CD14-positive monocyte (primary cell): ENCODE measurements around the gene MCOLN2. TPM values are rescaled to one million over a fixed set of nuclear protein-coding genes. Genes with fewer than 3 reads are reported as not detected.

ENCODE experiments used
- DNase-seq, 3 donors: peaks; one replicate each; pipeline ENCODE4 v3.0.0-alpha.2; 2011 to 2022
- H2AFZ ChIP-seq: 2 replicates; pipeline ENCODE4 v1.6.0; 2012; ENCODE audit warnings: mild to moderate bottlenecking, low read depth, low read length, inconsistent platforms; ENCODE audit not compliant: insufficient read depth, poor library complexity, severe bottlenecking
- H3K27ac ChIP-seq, 2 donors: 1 replicate in 1 of 2; 2 replicates in 1 of 2; pipeline ENCODE4 v1.5.1; 2012 to 2013; ENCODE audit warnings: low read length in 2 of 2, control low read depth in 1 of 2, inconsistent platforms in 1 of 2, low read depth in 1 of 2, mild to moderate bottlenecking in 1 of 2
- H3K27me3 ChIP-seq, 2 donors: one replicate each; pipeline versions ENCODE4 v1.6.0 to v1.6.1; 2011 to 2013; ENCODE audit warnings: low read length in 2 of 2; ENCODE audit not compliant: control insufficient read depth in 2 of 2, insufficient read depth in 2 of 2
- H3K36me3 ChIP-seq, 2 donors: replicated peaks in 1 of 2; 1 replicate in 1 of 2; 2 replicates in 1 of 2; pipeline versions ENCODE4 v1.5.1 to v1.6.1; 2012 to 2013; ENCODE audit warnings: low read length in 2 of 2, control low read depth in 1 of 2, inconsistent platforms in 1 of 2, mild to moderate bottlenecking in 1 of 2; ENCODE audit not compliant: insufficient read depth in 2 of 2, control insufficient read depth in 1 of 2
- H3K4me1 ChIP-seq, 2 donors: 1 replicate in 1 of 2; 2 replicates in 1 of 2; pipeline versions ENCODE4 v1.5.1 to v1.6.1; 2012 to 2013; ENCODE audit warnings: low read length in 2 of 2, control low read depth in 1 of 2, inconsistent platforms in 1 of 2, mild to moderate bottlenecking in 1 of 2, moderate library complexity in 1 of 2; ENCODE audit not compliant: insufficient read depth in 2 of 2, control insufficient read depth in 1 of 2
- H3K4me2 ChIP-seq: replicated peaks from 2 replicates; pipeline ENCODE3; 2012; ENCODE audit warnings: low read length, moderate library complexity, mild to moderate bottlenecking; ENCODE audit not compliant: poor library complexity, severe bottlenecking; ENCODE audit errors: extremely low read depth
- H3K4me3 ChIP-seq, 3 experiments: fragments of 200-600 bp in 1 of 3; sonication (generic) in 1 of 3; replicated peaks in 1 of 3; 1 replicate in 2 of 3; 2 replicates in 1 of 3; pipeline ENCODE4 v1.5.1; 2011 to 2013; ENCODE audit warnings: low read length in 3 of 3, mild to moderate bottlenecking in 3 of 3, control low read depth in 2 of 3, low read depth in 2 of 3, inconsistent platforms in 1 of 3, moderate library complexity in 1 of 3
- H3K79me2 ChIP-seq: 2 replicates; pipeline ENCODE4 v1.6.0; 2012; ENCODE audit warnings: mild to moderate bottlenecking, control low read depth, inconsistent platforms, low read length, moderate library complexity; ENCODE audit not compliant: insufficient read depth
- H3K9ac ChIP-seq: 2 replicates; pipeline ENCODE4 v1.6.0; 2017; ENCODE audit warnings: low read length, mild to moderate bottlenecking; ENCODE audit not compliant: insufficient read depth, poor library complexity, severe bottlenecking
- H3K9me3 ChIP-seq, 2 donors: replicated peaks in 1 of 2; 1 replicate in 1 of 2; 2 replicates in 1 of 2; pipeline versions ENCODE4 v1.5.1 to v1.6.1; 2012 to 2013; ENCODE audit warnings: low read length in 2 of 2, control low read depth in 1 of 2; ENCODE audit not compliant: control insufficient read depth in 1 of 2, insufficient read depth in 1 of 2
- H4K20me1 ChIP-seq: 2 replicates; pipeline ENCODE4 v1.6.0; 2012; ENCODE audit warnings: mild to moderate bottlenecking, low read length, control low read depth, moderate library complexity; ENCODE audit not compliant: insufficient read depth
- H3K27ac Mint-ChIP-seq, 7 donors: one replicate each; pipeline ENCODE4 v1.8.0; 2020; ENCODE audit warnings: mild to moderate bottlenecking in 7 of 7, mixed read lengths in 7 of 7, moderate library complexity in 6 of 7, inconsistent platforms in 2 of 7
- H3K27me3 Mint-ChIP-seq, 3 donors: one replicate each; pipeline ENCODE4 v1.8.0; 2021 to 2022; ENCODE audit warnings: low read depth in 3 of 3, mild to moderate bottlenecking in 3 of 3, mixed read lengths in 3 of 3, moderate library complexity in 3 of 3, inconsistent platforms in 1 of 3
- H3K36me3 Mint-ChIP-seq, 2 donors: one replicate each; pipeline ENCODE4 v1.8.0; 2020; ENCODE audit warnings: mixed read lengths in 2 of 2, inconsistent platforms in 1 of 2, mild to moderate bottlenecking in 1 of 2
- H3K4me1 Mint-ChIP-seq: one replicate; pipeline ENCODE4 v1.8.0; 2020; ENCODE audit warnings: mild to moderate bottlenecking, mixed read lengths
- H3K4me3 Mint-ChIP-seq, 2 donors: one replicate each; pipeline ENCODE4 v1.8.0; 2020; ENCODE audit warnings: mild to moderate bottlenecking in 2 of 2, mixed read lengths in 2 of 2, moderate library complexity in 1 of 2
- H3K9me3 Mint-ChIP-seq, 7 donors: one replicate each; pipeline ENCODE4 v1.8.0; 2020 to 2022; ENCODE audit warnings: mixed read lengths in 7 of 7, mild to moderate bottlenecking in 6 of 7, moderate library complexity in 6 of 7, inconsistent platforms in 2 of 7
- WGBS: methylation state at CpG from one replicate; pipeline ENCODE4 v1.1.5; 2013; ENCODE audit warnings: missing lambda C conversion rate; ENCODE audit not compliant: insufficient coverage; 5-methylcytosine and 5-hydroxymethylcytosine counted together
- intact Hi-C, 2 donors: fragments of 100-400 bp; cut with micrococcal nuclease; formaldehyde crosslinking; loops; one replicate each; pipeline versions ENCODE4 v1.15.0 to v1.15.1; 2023
- polyA plus RNA-seq, 3 donors: library from polyadenylated mRNA; depleted of rRNA in 1 of 3; unstranded in 2 of 3; stranded (reverse) in 1 of 3; fragments of 300-500 nt in 2 of 3; fragments of >200 nt in 1 of 3; fragmentation: Illumina TruSeq in 2 of 3; gene quantifications; 1 replicate in 2 of 3; 2 replicates in 1 of 3; pipeline ENCODE4 v1.2.3, GENCODE V29; 2012 to 2021
- TF ChIP-seq, protein P1 (sequence below): fragments of 200-600 bp; IDR thresholded peaks from one replicate; pipeline ENCODE4 v1.8.0; 2022; ENCODE audit warnings: antibody characterized with exemption, mild to moderate bottlenecking

MCOLN2 gene
- polyA plus RNA-seq, 3 donors, result 0.51 to 2.7 (median 1.1) TPM

DNA sequence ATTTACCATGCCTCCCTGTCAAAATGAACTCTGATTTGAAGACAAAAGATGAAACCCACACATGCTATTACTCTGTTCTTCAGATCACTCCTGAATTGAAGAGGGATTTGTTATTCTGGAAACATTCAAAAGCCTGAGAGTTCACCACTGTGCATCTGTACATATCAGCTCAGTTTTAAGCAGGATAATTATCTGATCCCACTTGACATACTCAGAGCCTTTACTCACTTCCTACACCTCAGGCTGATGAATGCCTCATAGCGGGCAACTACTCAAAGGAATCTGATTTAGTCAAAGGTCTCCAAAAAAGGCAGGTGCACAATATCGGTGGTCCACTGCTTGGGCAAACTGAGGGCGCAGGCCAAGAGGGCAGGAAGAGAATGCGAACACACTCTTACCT is 56.4 kb downstream of the MCOLN2 start:
- H2AFZ ChIP-seq, result no peak overlapping the region
- H3K27ac ChIP-seq, result no peak overlapping the region
- H3K36me3 Mint-ChIP-seq, result no peaks in the 10 kb centered on the region
- intact Hi-C loops, result loop anchor here in 1 of 2 donors (5.0 kb wide), 2 partner anchors 168 to 312 kb away; no protein-coding TSS in a partner anchor
- no peak for DNase-seq
- H3K27ac Mint-ChIP-seq, result no peak overlapping the region
- no peaks in the 10 kb centered on the region for H3K9me3 ChIP-seq
- 96% methylated on average over 3 of the region's 4 CpGs for WGBS
- peaks cover 8% of the 10 kb centered on the region for H3K4me1 Mint-ChIP-seq
- no peak overlapping the region for H3K4me3 ChIP-seq
- no peaks in the 10 kb centered on the region for H3K9me3 Mint-ChIP-seq
- H3K4me2 ChIP-seq, result no peak overlapping the region
- H3K4me1 ChIP-seq, result peaks cover 2 to 5% of the 10 kb centered on the region in 2 donors
- H3K27me3 ChIP-seq, result no peaks in the 10 kb centered on the region
- H4K20me1 ChIP-seq, result no peaks in the 10 kb centered on the region
- H3K4me3 Mint-ChIP-seq, result no peak overlapping the region
- no peaks in the 10 kb centered on the region for H3K79me2 ChIP-seq
- TF ChIP-seq, protein P1, sequence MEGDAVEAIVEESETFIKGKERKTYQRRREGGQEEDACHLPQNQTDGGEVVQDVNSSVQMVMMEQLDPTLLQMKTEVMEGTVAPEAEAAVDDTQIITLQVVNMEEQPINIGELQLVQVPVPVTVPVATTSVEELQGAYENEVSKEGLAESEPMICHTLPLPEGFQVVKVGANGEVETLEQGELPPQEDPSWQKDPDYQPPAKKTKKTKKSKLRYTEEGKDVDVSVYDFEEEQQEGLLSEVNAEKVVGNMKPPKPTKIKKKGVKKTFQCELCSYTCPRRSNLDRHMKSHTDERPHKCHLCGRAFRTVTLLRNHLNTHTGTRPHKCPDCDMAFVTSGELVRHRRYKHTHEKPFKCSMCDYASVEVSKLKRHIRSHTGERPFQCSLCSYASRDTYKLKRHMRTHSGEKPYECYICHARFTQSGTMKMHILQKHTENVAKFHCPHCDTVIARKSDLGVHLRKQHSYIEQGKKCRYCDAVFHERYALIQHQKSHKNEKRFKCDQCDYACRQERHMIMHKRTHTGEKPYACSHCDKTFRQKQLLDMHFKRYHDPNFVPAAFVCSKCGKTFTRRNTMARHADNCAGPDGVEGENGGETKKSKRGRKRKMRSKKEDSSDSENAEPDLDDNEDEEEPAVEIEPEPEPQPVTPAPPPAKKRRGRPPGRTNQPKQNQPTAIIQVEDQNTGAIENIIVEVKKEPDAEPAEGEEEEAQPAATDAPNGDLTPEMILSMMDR, result no peak
- no peaks in the 10 kb centered on the region for H3K36me3 ChIP-seq
- H3K9ac ChIP-seq, result no peak overlapping the region
- peaks cover 0 to 5% (median 2%) of the 10 kb centered on the region in 3 donors for H3K27me3 Mint-ChIP-seq

DNA sequence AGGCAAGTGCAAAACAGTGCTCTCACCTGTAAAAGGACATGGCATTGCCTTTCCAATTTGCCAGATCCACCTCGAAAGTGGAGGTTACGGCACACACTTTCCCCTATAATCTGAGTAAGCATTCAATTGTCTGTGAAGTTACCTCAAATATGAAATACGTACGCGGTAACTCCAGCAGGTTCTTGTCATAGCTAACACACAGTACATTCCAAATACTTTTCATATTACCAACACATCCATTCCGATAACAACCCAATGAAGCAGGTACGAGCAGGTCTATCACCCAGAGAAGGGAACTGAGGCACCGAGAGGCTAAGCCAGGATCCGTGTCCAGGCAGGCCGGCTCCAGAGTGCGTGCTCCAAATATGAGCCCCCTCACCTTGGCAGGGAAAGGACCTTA is 57.2 kb downstream of the MCOLN2 start:
- Histone ChIP-seq H3K27ac (no peak overlapping the region), H3K36me3 (no peaks in the 10 kb centered on the region), H4K20me1 (no peaks in the 10 kb centered on the region), H2AFZ (no peak overlapping the region), H3K27me3 (no peaks in the 10 kb centered on the region), H3K79me2 (no peaks in the 10 kb centered on the region), H3K9ac (no peak overlapping the region), H3K9me3 (no peaks in the 10 kb centered on the region), H3K4me1 (peaks cover 0 to 3% of the 10 kb centered on the region in 2 donors), H3K4me3 (no peak overlapping the region), H3K4me2 (no peak overlapping the region)
- Mint-ChIP-seq H3K27ac (no peak overlapping the region), H3K9me3 (no peaks in the 10 kb centered on the region), H3K4me3 (no peak overlapping the region), H3K27me3 (peaks cover 0 to 5% (median 2%) of the 10 kb centered on the region in 3 donors), H3K4me1 (peaks cover 3% of the 10 kb centered on the region), H3K36me3 (no peaks in the 10 kb centered on the region)
- DNase-seq, result no peak
- intact Hi-C loops, result loop anchor here in 1 of 2 donors (5.0 kb wide), 2 partner anchors 167 to 313 kb away; no protein-coding TSS in a partner anchor
- 89% methylated on average over 11 of the region's 11 CpGs for WGBS
- TF ChIP-seq, protein P1, result no peak
